Measurements from ENCODE around the gene OR2V1.

The OR2V1 gene

DNA sequence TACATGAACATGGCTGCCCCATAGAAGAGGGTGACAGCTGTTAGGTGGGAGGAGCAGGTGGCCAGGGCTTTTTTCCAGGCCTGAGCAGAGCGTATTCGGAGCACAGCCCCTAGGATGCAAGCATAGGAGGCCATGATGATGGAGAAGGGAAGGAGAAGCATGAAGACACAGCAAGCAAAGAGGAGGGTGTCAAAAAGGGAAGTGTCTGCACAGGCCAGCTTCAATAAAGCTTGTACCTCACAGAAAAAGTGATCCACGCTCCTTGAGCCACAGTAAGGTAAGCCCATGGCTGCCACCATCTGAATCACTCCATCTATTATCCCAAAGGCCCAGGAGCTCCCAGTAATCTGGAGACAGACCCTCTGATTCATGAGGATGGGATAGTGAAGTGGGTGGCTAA is 6.4 kb downstream of the OR2V1 start:
- TF ChIP-seq, protein P1, sequence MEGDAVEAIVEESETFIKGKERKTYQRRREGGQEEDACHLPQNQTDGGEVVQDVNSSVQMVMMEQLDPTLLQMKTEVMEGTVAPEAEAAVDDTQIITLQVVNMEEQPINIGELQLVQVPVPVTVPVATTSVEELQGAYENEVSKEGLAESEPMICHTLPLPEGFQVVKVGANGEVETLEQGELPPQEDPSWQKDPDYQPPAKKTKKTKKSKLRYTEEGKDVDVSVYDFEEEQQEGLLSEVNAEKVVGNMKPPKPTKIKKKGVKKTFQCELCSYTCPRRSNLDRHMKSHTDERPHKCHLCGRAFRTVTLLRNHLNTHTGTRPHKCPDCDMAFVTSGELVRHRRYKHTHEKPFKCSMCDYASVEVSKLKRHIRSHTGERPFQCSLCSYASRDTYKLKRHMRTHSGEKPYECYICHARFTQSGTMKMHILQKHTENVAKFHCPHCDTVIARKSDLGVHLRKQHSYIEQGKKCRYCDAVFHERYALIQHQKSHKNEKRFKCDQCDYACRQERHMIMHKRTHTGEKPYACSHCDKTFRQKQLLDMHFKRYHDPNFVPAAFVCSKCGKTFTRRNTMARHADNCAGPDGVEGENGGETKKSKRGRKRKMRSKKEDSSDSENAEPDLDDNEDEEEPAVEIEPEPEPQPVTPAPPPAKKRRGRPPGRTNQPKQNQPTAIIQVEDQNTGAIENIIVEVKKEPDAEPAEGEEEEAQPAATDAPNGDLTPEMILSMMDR (conservative IDR thresholded peaks at IDR 0.05; ENCODE audit: low read depth, low read length): no peak
- no peak overlapping the region for H3K4me3 ChIP-seq (ENCODE audit: low read depth, low read length)
- DNase-seq (ENCODE audit: low read depth): no peak

DNA sequence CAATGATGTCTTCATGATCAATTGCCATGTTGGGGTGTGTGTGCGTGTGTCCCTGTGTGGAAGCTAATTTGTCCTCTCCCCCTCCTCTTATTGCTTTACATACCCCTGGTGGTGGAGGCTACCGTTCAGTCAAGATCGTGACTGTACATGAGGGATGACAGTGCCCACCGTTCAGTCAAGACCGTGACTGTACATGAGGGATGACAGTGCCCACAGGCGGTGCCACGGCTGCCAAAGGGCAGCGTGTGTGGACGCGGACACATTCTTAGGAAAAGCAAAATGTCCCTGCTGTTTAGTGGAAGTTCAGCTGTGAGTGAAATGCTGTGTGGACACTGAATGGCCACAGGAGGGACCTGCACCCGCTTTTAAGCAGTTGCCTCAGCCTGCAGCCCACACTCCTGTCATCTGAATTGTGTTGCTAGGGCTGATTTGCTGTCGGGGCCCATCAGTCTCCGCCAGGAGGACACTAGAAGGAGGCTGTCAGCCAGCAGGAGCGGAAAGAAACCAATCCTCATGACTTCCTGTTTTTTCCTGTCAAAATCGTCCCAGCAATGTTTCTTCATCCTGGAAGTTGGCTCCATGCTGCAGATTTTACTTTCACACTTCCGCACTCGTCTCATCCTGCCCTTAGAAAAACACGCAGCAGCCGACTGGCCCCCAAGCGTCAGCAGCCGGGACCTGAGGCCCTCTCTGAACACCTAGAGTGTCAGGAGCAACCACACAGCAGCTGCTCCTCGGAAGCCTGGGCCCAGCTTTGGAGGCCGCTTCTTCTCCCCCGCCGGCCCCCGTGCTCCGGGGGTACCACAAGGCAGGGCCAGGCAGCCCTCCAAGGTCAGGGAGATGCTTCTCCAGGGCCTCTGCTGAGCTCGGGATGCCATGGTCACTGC is 9.1 kb downstream of the OR2V1 start:
- no peak for DNase-seq (ENCODE audit: low read depth)
- no peak overlapping the region for H3K4me3 ChIP-seq (ENCODE audit: low read depth, low read length)
- TF ChIP-seq, protein P1 (conservative IDR thresholded peaks at IDR 0.05; ENCODE audit: low read depth, low read length): no peak

DNA sequence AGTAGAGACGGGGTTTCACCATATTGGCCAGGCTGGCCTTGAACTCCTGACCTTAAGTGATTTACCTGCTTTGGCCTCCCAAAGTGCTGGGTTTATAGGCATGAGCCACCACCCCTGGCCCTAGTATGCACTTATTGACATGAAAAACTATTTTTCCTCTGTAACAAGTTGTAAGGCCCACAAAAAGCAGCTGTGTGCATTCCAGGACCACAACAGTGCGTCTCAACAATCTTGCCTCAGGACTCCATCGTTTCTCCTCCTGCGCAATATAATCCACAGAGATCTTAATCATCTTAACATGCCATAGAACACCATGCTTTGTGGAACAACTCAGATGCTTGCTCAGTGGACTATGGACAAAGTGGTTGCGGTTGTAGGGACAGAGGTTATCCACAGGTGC is 10.2 kb downstream of the OR2V1 start:
- no peak for DNase-seq (ENCODE audit: low read depth)
- TF ChIP-seq, protein P1 (conservative IDR thresholded peaks at IDR 0.05; ENCODE audit: low read depth, low read length): no peak
- H3K4me3 ChIP-seq (ENCODE audit: low read depth, low read length): no peak overlapping the region

DNA sequence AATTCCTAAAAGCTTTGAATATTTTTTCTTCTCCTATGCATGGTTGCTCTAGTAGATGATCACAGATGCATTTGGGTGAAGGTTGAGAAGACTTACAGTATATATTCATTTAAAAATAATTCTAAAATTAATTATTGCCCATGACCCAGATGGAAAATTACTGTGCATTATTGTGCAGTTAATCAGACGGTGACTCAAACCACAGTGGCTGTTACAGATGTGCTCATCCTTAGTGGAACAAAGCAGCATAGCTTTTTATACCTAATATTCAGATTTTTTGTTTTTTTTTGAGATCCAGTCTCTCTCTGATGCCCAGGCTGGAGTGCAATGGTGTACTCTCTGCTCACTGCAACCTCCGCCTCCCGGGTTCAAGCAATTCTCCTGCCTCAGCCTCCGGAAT is 10.7 kb downstream of the OR2V1 start:
- H3K4me3 ChIP-seq (ENCODE audit: low read depth, low read length): no peak overlapping the region
- TF ChIP-seq, protein P1 (conservative IDR thresholded peaks at IDR 0.05; ENCODE audit: low read depth, low read length): no peak
- DNase-seq (ENCODE audit: low read depth): peak; percentile 24

DNA sequence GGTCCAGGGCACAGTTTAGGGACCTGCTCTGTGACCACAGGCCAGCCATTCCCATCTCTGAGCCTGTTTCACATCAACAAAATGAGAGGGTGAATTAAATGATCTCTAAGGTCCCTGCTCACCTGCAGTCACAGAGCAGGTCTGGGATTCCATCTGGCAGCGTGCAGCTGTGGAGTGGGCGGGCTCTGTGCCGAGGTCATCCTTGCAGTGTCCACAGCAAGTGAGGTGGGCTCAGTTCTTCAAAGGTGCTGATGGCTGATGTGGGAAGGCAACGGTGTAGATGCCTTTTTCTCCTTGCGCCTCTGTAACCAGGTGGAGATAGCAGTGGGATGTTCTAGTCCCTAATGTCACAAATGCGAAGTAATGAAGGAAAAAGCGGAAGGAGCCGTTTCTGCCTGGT is 11.9 kb downstream of the OR2V1 start:
- DNase-seq (ENCODE audit: low read depth): no peak
- H3K4me3 ChIP-seq (ENCODE audit: low read depth, low read length): no peak overlapping the region
- TF ChIP-seq, protein P1 (conservative IDR thresholded peaks at IDR 0.05; ENCODE audit: low read depth, low read length): no peak

DNA sequence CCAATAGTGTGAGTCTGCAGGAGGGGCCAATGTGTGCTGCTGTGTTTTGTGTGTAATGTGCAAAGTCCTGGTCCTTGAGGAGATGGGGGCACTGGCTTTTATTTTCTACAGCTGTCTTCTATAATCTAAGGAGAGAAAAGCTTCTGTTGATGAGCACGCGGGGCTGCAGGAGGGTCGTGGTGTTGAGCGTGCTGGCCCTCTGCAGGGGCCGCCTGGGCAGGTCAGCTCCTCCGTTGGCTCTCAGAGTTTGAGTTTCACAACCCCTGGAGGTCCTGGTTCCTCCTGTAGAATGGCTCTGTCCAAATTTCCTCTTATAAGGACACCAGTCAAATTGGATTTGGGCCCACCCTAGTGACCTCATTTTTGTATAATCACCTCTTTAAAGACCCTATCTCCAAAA is 12.6 kb downstream of the OR2V1 start:
- no peak for DNase-seq (ENCODE audit: low read depth)
- TF ChIP-seq, protein P1 (conservative IDR thresholded peaks at IDR 0.05; ENCODE audit: low read depth, low read length): no peak
- no peak overlapping the region for H3K4me3 ChIP-seq (ENCODE audit: low read depth, low read length)

All from choroid plexus epithelial cell (primary cell).